Stimulated activated effector memory CD8-positive, alpha-beta T cell treated with anti-CD3 and anti-CD28 coated beads, Interleukin-12 subunit alpha, Interleukin-12 subunit beta, amount 100 ng/mL, for 72 hours (primary cell): ENCODE data around the gene GTF2H4.
A peak's percentile ranks its signal among the peaks of the same experiment; 100 is the strongest.

Experiments
- ATAC-seq: fragments of 150-1000 bp; cut with Tn5 transposase; 2 replicates; pipeline ENCODE4 v1.10.0; 2021
- DNase-seq, 2 donors: peaks; one replicate each; pipeline ENCODE4 v3.0.0; 2021 to 2022; ENCODE audit warnings: low spot score in 2 of 2
- H3K27ac Mint-ChIP-seq: one replicate; pipeline ENCODE4 v1.8.0; 2022; ENCODE audit warnings: mild to moderate bottlenecking, mixed read lengths
- H3K36me3 Mint-ChIP-seq: one replicate; pipeline ENCODE4 v1.8.0; 2022; ENCODE audit warnings: mild to moderate bottlenecking, mixed read lengths
- H3K4me1 Mint-ChIP-seq: one replicate; pipeline ENCODE4 v1.8.0; 2022; ENCODE audit warnings: mixed read lengths
- H3K4me3 Mint-ChIP-seq: one replicate; pipeline ENCODE4 v1.8.0; 2022; ENCODE audit warnings: mild to moderate bottlenecking, mixed read lengths
- H3K9me3 Mint-ChIP-seq: one replicate; pipeline ENCODE4 v1.8.0; 2022; ENCODE audit warnings: mixed read lengths

The GTF2H4 gene

DNA sequence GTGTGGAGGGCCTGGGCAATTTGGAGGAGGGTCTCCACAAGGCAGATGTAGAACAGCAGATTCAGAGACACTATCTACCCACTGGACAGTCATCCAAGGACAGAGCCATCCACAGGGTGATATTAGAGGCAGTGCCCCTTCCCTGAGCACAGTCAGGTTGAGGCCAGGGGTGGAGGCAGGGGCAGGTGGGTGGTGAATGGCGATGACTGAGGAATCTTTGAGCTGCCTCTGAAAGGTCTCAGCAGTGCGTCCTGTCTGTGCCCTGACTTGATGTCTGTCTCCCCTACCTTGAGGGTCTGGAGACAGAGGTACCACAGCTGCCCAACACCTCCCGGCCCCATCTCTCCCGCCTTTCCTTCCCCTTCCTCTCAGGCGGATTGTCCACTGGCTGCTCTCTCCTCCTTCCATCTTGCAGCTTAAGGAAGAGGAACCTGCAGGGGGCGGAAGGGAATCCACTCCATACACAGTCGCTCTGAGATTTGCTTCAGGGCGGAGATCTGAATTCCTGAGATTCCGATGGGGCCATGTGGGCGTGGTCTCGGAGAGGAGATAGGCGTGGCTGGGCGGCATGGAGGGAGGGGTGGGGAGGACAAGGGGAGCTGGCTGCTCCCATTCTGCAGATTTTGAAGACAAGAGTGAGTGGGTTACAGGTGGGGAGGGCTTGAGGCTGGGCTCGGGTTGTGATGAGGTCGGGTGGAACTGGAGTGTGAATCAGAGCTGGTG is 34.5 kb downstream of the GTF2H4 start:
- Mint-ChIP-seq H3K4me1 (peaks cover 8% of the 10 kb centered on the region), H3K9me3 (no peaks in the 10 kb centered on the region), H3K36me3 (no peaks in the 10 kb centered on the region), H3K4me3 (no peak overlapping the region), H3K27ac (no peak overlapping the region)
- DNase-seq (no peak), ATAC-seq (no peak)

DNA sequence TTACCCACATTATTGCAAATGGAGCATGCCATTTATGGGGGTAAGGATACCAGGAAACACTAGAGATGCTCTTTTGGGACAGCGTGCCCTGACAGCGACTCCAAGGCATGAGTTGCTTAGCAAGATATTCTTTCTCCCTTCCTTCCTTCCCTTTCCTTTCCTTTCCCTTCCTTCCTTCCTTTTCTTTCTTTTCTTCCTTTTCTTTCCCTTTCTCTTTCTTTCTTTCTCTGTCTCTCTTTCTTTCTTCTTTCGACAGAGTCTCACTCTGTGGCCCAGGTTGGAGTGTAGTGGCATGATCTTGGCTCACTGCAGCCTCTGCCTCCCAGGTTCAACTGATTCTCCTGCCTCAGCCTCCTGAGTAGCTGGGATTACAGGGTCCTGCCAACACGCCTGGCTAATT is 36.0 kb downstream of the GTF2H4 start:
- no peaks in the 10 kb centered on the region for H3K36me3 Mint-ChIP-seq
- H3K27ac Mint-ChIP-seq: no peak overlapping the region
- DNase-seq: no peak
- no peaks in the 10 kb centered on the region for H3K9me3 Mint-ChIP-seq
- H3K4me3 Mint-ChIP-seq: no peak overlapping the region
- H3K4me1 Mint-ChIP-seq: peaks cover 8% of the 10 kb centered on the region
- ATAC-seq: no peak

GRCh38 chr6:30945281-30945680 is 37.3 kb downstream of the GTF2H4 start:
- no peak for ATAC-seq
- DNase-seq: no peak
- Mint-ChIP-seq H3K4me3 (no peak overlapping the region), H3K27ac (no peak overlapping the region), H3K4me1 (peaks cover 8% of the 10 kb centered on the region), H3K9me3 (no peaks in the 10 kb centered on the region), H3K36me3 (no peaks in the 10 kb centered on the region)

DNA sequence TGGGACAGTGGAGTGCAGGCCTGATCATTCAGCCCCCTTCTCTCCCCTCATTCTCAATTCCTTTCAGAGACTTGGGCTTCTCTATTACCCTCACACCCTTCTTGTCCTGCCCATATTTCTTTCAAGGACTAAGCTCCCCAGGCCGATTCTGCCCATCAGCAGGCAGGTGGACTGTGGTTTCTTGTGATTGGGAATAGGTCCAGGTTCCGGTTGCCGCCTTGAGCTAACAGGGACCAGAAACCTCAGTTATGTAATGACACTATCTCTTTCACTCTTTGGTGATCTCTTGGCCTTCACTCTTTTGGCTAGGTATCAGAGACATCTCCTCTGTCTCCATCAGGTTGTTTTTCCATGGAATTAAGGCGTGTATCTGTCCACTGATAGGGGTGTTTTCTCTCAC is 39.2 kb downstream of the GTF2H4 start:
- peaks cover 11% of the 10 kb centered on the region for H3K36me3 Mint-ChIP-seq
- no peak overlapping the region for H3K27ac Mint-ChIP-seq
- no peak overlapping the region for H3K4me3 Mint-ChIP-seq
- H3K9me3 Mint-ChIP-seq: no peaks in the 10 kb centered on the region
- peaks cover 16% of the 10 kb centered on the region for H3K4me1 Mint-ChIP-seq
- DNase-seq: no peak
- no peak for ATAC-seq

DNA sequence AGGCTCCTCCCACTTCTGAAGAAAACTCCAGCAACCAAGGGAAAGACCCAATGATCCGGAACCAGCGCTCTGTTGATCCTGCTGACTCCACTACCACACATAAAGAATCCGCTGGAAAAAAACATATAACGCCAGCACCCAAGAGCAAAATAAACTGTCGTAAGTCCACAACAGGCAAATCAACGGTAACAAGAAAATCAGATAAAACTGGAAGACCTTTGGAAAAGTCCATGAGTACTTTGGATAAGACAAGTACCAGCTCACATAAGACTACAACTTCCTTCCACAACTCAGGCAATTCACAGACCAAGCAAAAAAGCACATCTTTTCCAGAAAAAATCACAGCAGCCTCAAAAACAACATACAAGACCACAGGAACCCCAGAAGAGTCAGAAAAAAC is 40.8 kb downstream of the GTF2H4 start:
- no peak for ATAC-seq
- H3K36me3 Mint-ChIP-seq: peaks cover 11% of the 10 kb centered on the region
- H3K4me1 Mint-ChIP-seq: peaks cover 12% of the 10 kb centered on the region
- no peaks in the 10 kb centered on the region for H3K9me3 Mint-ChIP-seq
- DNase-seq: no peak
- H3K4me3 Mint-ChIP-seq: no peak overlapping the region
- H3K27ac Mint-ChIP-seq: no peak overlapping the region

- Mint-ChIP-seq H3K36me3 (peaks cover 11% of the 10 kb centered on the region), H3K4me1 (peaks cover 19% of the 10 kb centered on the region), H3K27ac (peak overlapping the region; percentile 85), H3K9me3 (no peaks in the 10 kb centered on the region), H3K4me3 (no peak overlapping the region)
- DNase-seq (no peak), ATAC-seq (peak; percentile 54)
Measured at GRCh38 chr6:30951907-30952469, 44.0 kb downstream of the GTF2H4 start.

- Mint-ChIP-seq H3K4me1 (peaks cover 19% of the 10 kb centered on the region), H3K4me3 (peak overlapping the region; percentile 63), H3K36me3 (peaks cover 11% of the 10 kb centered on the region), H3K9me3 (no peaks in the 10 kb centered on the region), H3K27ac (peak overlapping the region; percentile 82)
- DNase-seq: no peak
- ATAC-seq: no peak
Measured at GRCh38 chr6:30954631-30955366, 46.8 kb downstream of the GTF2H4 start.

DNA sequence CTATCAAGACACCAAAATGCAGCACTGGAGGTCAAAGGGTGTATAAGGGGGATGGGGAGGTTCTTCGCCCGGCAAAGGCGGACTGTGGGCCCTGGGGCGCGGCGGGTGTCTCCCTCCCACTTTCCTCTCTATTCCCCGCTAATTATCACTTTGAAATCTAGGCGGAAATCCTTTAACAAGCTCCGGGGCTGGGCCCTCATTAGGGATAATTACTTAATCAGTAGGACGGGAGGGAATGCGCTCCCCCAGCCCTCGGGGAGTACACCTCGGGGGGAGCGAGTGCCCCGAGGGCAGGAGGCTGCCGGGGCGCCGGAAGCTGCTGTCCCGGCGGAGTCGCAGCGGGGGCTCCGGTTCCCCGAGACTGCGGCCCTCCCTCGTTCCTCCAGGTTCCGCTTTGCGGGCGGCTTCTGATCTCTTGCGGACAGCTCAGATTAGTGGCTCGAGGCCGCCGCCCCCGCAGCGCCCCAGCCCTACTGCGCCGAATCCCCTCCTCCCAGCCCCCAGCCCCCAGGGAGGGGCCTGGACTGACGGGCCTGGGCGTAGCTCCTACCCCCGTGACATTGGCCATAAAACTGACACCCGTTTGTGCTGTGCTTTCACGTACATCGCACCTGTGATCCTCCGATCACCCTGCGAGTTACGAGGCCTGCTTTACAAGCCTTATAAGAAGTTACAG is 47.5 kb downstream of the GTF2H4 start:
- ATAC-seq (peak; percentile 87), DNase-seq (peak; percentile 52 to 84)
- Mint-ChIP-seq H3K36me3 (peaks cover 10% of the 10 kb centered on the region), H3K4me1 (peaks cover 19% of the 10 kb centered on the region), H3K4me3 (peak overlapping the region; percentile 63), H3K9me3 (no peaks in the 10 kb centered on the region), H3K27ac (peak overlapping the region; percentile 82)

DNA sequence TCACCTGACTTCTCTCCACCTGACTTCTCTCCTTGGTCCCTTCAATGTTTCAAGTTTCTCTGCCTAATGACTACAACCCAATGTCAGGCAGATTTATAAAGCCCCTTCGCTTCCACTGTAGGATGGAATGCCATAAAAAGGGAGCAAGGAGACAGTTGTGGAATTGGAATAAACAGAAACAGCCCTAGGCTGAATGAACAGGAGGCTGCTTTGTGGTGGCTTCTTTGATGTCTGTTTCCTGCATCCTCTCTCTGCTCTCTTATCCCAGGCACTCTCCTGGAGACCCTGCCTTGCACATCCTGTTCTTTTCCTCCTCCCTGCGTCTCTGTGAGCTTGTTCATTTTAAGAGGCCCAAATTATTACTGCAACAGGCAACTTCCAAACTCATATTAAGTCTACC is 49.7 kb downstream of the GTF2H4 start:
- no peaks in the 10 kb centered on the region for H3K9me3 Mint-ChIP-seq
- no peak overlapping the region for H3K4me3 Mint-ChIP-seq
- peaks cover 11% of the 10 kb centered on the region for H3K4me1 Mint-ChIP-seq
- no peak for ATAC-seq
- no peak overlapping the region for H3K27ac Mint-ChIP-seq
- H3K36me3 Mint-ChIP-seq: no peaks in the 10 kb centered on the region
- DNase-seq: no peak

GRCh38 chr6:30960907-30961673 is 53.1 kb downstream of the GTF2H4 start:
- peaks cover 33% of the 10 kb centered on the region for H3K4me1 Mint-ChIP-seq
- H3K27ac Mint-ChIP-seq: no peak overlapping the region
- DNase-seq (no peak), ATAC-seq (no peak)
- no peak overlapping the region for H3K4me3 Mint-ChIP-seq
- H3K9me3 Mint-ChIP-seq: no peaks in the 10 kb centered on the region
- H3K36me3 Mint-ChIP-seq: peaks cover 8% of the 10 kb centered on the region

GRCh38 chr6:30962716-30963115 is 54.7 kb downstream of the GTF2H4 start:
- Mint-ChIP-seq H3K27ac (no peak overlapping the region), H3K4me3 (no peak overlapping the region), H3K9me3 (no peaks in the 10 kb centered on the region), H3K4me1 (peaks cover 37% of the 10 kb centered on the region), H3K36me3 (peaks cover 8% of the 10 kb centered on the region)
- ATAC-seq (no peak), DNase-seq (no peak)

GRCh38 chr6:30963641-30964040 is 55.6 kb downstream of the GTF2H4 start:
- Mint-ChIP-seq H3K4me1 (peaks cover 37% of the 10 kb centered on the region), H3K36me3 (peaks cover 8% of the 10 kb centered on the region), H3K27ac (peak overlapping the region; percentile 48), H3K4me3 (no peak overlapping the region), H3K9me3 (no peaks in the 10 kb centered on the region)
- no peak for DNase-seq
- peak; percentile 43 for ATAC-seq
